Stomach (tissue), 9 donors: ENCODE results near the gene PGGT1B. TPM values are rescaled to one million over a fixed set of nuclear protein-coding genes. Genes with fewer than 3 reads are reported as not detected.

Source experiments
- DNase-seq, 2 donors: peaks; one replicate each; pipeline versions ENCODE4 v3.0.0 to v3.0.0-alpha.2; 2013 to 2019
- H3K27ac ChIP-seq, 5 donors: fragments of 200-600 bp in 4 of 5; sonication (generic) in 4 of 5; one replicate each; pipeline ENCODE4 v1.5.1; 2013 to 2019; ENCODE audit warnings: mild to moderate bottlenecking in 1 of 5, moderate library complexity in 1 of 5
- H3K27me3 ChIP-seq, 3 donors: fragments of 200-600 bp; sonication (generic); one replicate each; pipeline ENCODE4 v1.5.1; 2017 to 2019; ENCODE audit warnings: mixed run types in 1 of 3
- H3K36me3 ChIP-seq, 4 donors: fragments of 200-600 bp; sonication (generic); 1 replicate in 3 of 4; 2 replicates in 1 of 4; pipeline ENCODE4 v1.5.1; 2016 to 2019
- H3K4me1 ChIP-seq, 4 donors: fragments of 200-600 bp; sonication (generic); one replicate each; pipeline ENCODE4 v1.5.1; 2016 to 2019
- H3K4me3 ChIP-seq, 4 donors: fragments of 200-600 bp; sonication (generic) in 3 of 4; one replicate each; pipeline ENCODE4 v1.5.1; 2016 to 2019; ENCODE audit warnings: mild to moderate bottlenecking in 1 of 4
- H3K9me3 ChIP-seq, 4 donors: fragments of 200-600 bp; sonication (generic); one replicate each; pipeline ENCODE4 v1.5.1; 2016 to 2019
- CTCF ChIP-seq, 7 experiments: fragments of 450-650 bp in 4 of 7; fragments of 200-600 bp in 3 of 7; sonication (generic) in 3 of 7; IDR thresholded peaks; one replicate each; pipeline ENCODE4 v1.5.1; 2016 to 2019; ENCODE audit warnings: antibody characterized with exemption in 7 of 7, control low read depth in 2 of 7, mild to moderate bottlenecking in 1 of 7
- EP300 ChIP-seq: sonication (generic); formaldehyde crosslinking; IDR thresholded peaks from one replicate; pipeline ENCODE4 v1.6.1; 2017; ENCODE audit warnings: antibody characterized with exemption
- POLR2A ChIP-seq, 4 donors: fragments of 450-650 bp; IDR thresholded peaks; one replicate each; pipeline ENCODE4 v1.6.1; 2016; ENCODE audit warnings: antibody characterized with exemption in 4 of 4, control low read depth in 2 of 4, mild to moderate bottlenecking in 1 of 4, moderate library complexity in 1 of 4
- POLR2AphosphoS5 ChIP-seq, 3 donors: sonication (generic); formaldehyde crosslinking; IDR thresholded peaks; one replicate each; pipeline ENCODE4 v1.6.1; 2016; ENCODE audit warnings: antibody characterized with exemption in 3 of 3
- WGBS, 5 donors: extraction: QIAGEN DNeasy Blood & Tissue Kit in 3 of 5; methylation state at CpG; one replicate each; pipeline versions ENCODE4 v1.1.5 to v1.1.7; 2013 to 2018; 5-methylcytosine and 5-hydroxymethylcytosine counted together
- intact Hi-C: fragments of 100-400 bp; cut with DNase I; formaldehyde crosslinking; loops from one replicate; pipeline ENCODE4 v1.15.1; 2023; ENCODE audit warnings: low total_unique reads
- polyA plus RNA-seq, 3 donors: library from polyadenylated mRNA; stranded (reverse); fragments of 200-250 nt; gene quantifications; one replicate each; pipeline ENCODE4 v1.2.3, GENCODE V29; 2013
- total RNA-seq, 5 donors: library from RNA; depleted of rRNA; stranded (reverse); fragments of >200 nt; gene quantifications; one replicate each; pipeline versions ENCODE4 v1.1.0 to v1.2.3, GENCODE V29; 2014 to 2016
- donor health status: healthy with polysubstance abuse.
- donor health status: Bipolar disorder and iron deficiency.
- donor health status: healthy.

PGGT1B gene
- total and polyA plus RNA-seq, 8 donors, result 2.4 to 62.5 (median 5.0) TPM

- intact Hi-C loops, result no loop called here
- no peak for DNase-seq
- no peak overlapping the region for H3K27ac ChIP-seq
- no peaks in the 10 kb centered on the region for H3K9me3 ChIP-seq
- WGBS, 5 donors, result 60 to 95% (median 83%) methylated on average over 1 of the region's 1 CpG
- H3K4me1 ChIP-seq, result no peaks in the 10 kb centered on the region
- no peak overlapping the region for H3K4me3 ChIP-seq
- no peak for TF ChIP-seq EP300
- TF ChIP-seq CTCF (IDR thresholded peaks at IDR 0.05), result no peak
- TF ChIP-seq POLR2A (IDR thresholded peaks at IDR 0.05), result no peak
- no peak for TF ChIP-seq POLR2AphosphoS5 (IDR thresholded peaks at IDR 0.05)
- H3K36me3 ChIP-seq, result no peaks in the 10 kb centered on the region
- H3K27me3 ChIP-seq, result no peaks in the 10 kb centered on the region
Observed at GRCh38 chr5:115202952-115203351, 59.7 kb downstream of the PGGT1B start.

- H3K27me3 ChIP-seq, result no peaks in the 10 kb centered on the region
- TF ChIP-seq POLR2AphosphoS5 (IDR thresholded peaks at IDR 0.05), result no peak
- no peak for TF ChIP-seq POLR2A (IDR thresholded peaks at IDR 0.05)
- no peak for TF ChIP-seq CTCF (IDR thresholded peaks at IDR 0.05)
- TF ChIP-seq EP300, result no peak
- intact Hi-C loops, result no loop called here
- H3K36me3 ChIP-seq, result no peaks in the 10 kb centered on the region
- H3K4me1 ChIP-seq, result peaks cover 0 to 22% (median 10%) of the 10 kb centered on the region in 4 donors
- no peaks in the 10 kb centered on the region for H3K9me3 ChIP-seq
- no peak overlapping the region for H3K27ac ChIP-seq
- 69 to 88% (median 82%) methylated on average over 3 of the region's 3 CpGs for WGBS, 5 donors
- no peak for DNase-seq
- no peak overlapping the region for H3K4me3 ChIP-seq
Observed at GRCh38 chr5:115196161-115196560, 66.5 kb downstream of the PGGT1B start.

- Histone ChIP-seq H3K9me3 (no peaks in the 10 kb centered on the region), H3K4me1 (peaks cover 0 to 31% (median 10%) of the 10 kb centered on the region in 4 donors), H3K27ac (peak overlapping the region; percentile 9 to 57 (median 49)), H3K4me3 (no peak overlapping the region), H3K36me3 (no peaks in the 10 kb centered on the region), H3K27me3 (no peaks in the 10 kb centered on the region)
- 31 to 62% (median 41%) methylated on average over 2 of the region's 2 CpGs for WGBS, 5 donors
- intact Hi-C loops, result no loop called here
- DNase-seq, result peak; percentile 71 to 84
- TF ChIP-seq POLR2AphosphoS5 (IDR thresholded peaks at IDR 0.05) (peak in 1 of 3 donors; percentile 74), CTCF (IDR thresholded peaks at IDR 0.05) (no peak)
Observed at GRCh38 chr5:115194676-115195075, 68.0 kb downstream of the PGGT1B start.

GRCh38 chr5:115193295-115193694 is 69.4 kb downstream of the PGGT1B start:
- no peak for DNase-seq
- H3K27me3 ChIP-seq, result no peaks in the 10 kb centered on the region
- no peak overlapping the region for H3K4me3 ChIP-seq
- intact Hi-C loops, result no loop called here
- no peak for TF ChIP-seq POLR2A (IDR thresholded peaks at IDR 0.05)
- no peak for TF ChIP-seq POLR2AphosphoS5 (IDR thresholded peaks at IDR 0.05)
- no peak for TF ChIP-seq CTCF (IDR thresholded peaks at IDR 0.05)
- no peak for TF ChIP-seq EP300
- no peak overlapping the region for H3K27ac ChIP-seq
- no peaks in the 10 kb centered on the region for H3K36me3 ChIP-seq
- peaks cover 0 to 33% (median 10%) of the 10 kb centered on the region in 4 donors for H3K4me1 ChIP-seq
- no peaks in the 10 kb centered on the region for H3K9me3 ChIP-seq
